ENCODE data around the gene ANO1.

- TF ChIP-seq CHD2 (IDR thresholded peaks at IDR 0.05; ENCODE audit: low read length, partially characterized antibody) = no peak
- no peak for TF ChIP-seq TEAD4 (IDR thresholded peaks at IDR 0.05; ENCODE audit: borderline replicate concordance, insufficient read depth)
- no peak for TF ChIP-seq CTCF (IDR thresholded peaks at IDR 0.05)
- TF ChIP-seq FOXM1 (IDR thresholded peaks at IDR 0.05; ENCODE audit: low read depth) = no peak
- TF ChIP-seq, protein P1, sequence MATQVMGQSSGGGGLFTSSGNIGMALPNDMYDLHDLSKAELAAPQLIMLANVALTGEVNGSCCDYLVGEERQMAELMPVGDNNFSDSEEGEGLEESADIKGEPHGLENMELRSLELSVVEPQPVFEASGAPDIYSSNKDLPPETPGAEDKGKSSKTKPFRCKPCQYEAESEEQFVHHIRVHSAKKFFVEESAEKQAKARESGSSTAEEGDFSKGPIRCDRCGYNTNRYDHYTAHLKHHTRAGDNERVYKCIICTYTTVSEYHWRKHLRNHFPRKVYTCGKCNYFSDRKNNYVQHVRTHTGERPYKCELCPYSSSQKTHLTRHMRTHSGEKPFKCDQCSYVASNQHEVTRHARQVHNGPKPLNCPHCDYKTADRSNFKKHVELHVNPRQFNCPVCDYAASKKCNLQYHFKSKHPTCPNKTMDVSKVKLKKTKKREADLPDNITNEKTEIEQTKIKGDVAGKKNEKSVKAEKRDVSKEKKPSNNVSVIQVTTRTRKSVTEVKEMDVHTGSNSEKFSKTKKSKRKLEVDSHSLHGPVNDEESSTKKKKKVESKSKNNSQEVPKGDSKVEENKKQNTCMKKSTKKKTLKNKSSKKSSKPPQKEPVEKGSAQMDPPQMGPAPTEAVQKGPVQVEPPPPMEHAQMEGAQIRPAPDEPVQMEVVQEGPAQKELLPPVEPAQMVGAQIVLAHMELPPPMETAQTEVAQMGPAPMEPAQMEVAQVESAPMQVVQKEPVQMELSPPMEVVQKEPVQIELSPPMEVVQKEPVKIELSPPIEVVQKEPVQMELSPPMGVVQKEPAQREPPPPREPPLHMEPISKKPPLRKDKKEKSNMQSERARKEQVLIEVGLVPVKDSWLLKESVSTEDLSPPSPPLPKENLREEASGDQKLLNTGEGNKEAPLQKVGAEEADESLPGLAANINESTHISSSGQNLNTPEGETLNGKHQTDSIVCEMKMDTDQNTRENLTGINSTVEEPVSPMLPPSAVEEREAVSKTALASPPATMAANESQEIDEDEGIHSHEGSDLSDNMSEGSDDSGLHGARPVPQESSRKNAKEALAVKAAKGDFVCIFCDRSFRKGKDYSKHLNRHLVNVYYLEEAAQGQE (IDR thresholded peaks at IDR 0.05; ENCODE audit: low read depth, low read length) = no peak
- TF ChIP-seq FOXJ3 (CRISPR knock-in tag; IDR thresholded peaks at IDR 0.05) = no peak
- TF ChIP-seq MXI1 (IDR thresholded peaks at IDR 0.05; ENCODE audit: low read depth, low read length) = no peak
- TF ChIP-seq YY1 (IDR thresholded peaks at IDR 0.05; ENCODE audit: low read depth) = no peak
- TF ChIP-seq RAD21 (IDR thresholded peaks at IDR 0.05; ENCODE audit: low read length) = no peak
- TF ChIP-seq, protein P2, sequence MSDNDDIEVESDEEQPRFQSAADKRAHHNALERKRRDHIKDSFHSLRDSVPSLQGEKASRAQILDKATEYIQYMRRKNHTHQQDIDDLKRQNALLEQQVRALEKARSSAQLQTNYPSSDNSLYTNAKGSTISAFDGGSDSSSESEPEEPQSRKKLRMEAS (IDR thresholded peaks at IDR 0.05; ENCODE audit: low read depth) = no peak
- no peak for TF ChIP-seq SMC3 (IDR thresholded peaks at IDR 0.05; ENCODE audit: low read depth, low read length)
- TF ChIP-seq TCF12 (IDR thresholded peaks at IDR 0.05) = no peak
- TF ChIP-seq, protein P3, sequence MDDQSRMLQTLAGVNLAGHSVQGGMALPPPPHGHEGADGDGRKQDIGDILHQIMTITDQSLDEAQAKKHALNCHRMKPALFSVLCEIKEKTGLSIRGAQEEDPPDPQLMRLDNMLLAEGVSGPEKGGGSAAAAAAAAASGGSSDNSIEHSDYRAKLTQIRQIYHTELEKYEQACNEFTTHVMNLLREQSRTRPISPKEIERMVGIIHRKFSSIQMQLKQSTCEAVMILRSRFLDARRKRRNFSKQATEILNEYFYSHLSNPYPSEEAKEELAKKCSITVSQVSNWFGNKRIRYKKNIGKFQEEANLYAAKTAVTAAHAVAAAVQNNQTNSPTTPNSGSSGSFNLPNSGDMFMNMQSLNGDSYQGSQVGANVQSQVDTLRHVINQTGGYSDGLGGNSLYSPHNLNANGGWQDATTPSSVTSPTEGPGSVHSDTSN (IDR thresholded peaks at IDR 0.05) = no peak
- TF ChIP-seq TAF1 (IDR thresholded peaks at IDR 0.05; ENCODE audit: borderline replicate concordance, low read depth, low read length) = no peak
These were observed 27.2 kb downstream of the ANO1 start for GRCh38 chr11:70105369-70105754.
